NCI-H2171 treated with DMSO at 0.1 percent for 48 hours (cell line): Measurements from ENCODE around the gene OSBPL9.

Experiments used
- DNase-seq: peaks from one replicate; lab custom pipeline; 2025; lab: John Stamatoyannopoulos, UW

The OSBPL9 gene

DNA sequence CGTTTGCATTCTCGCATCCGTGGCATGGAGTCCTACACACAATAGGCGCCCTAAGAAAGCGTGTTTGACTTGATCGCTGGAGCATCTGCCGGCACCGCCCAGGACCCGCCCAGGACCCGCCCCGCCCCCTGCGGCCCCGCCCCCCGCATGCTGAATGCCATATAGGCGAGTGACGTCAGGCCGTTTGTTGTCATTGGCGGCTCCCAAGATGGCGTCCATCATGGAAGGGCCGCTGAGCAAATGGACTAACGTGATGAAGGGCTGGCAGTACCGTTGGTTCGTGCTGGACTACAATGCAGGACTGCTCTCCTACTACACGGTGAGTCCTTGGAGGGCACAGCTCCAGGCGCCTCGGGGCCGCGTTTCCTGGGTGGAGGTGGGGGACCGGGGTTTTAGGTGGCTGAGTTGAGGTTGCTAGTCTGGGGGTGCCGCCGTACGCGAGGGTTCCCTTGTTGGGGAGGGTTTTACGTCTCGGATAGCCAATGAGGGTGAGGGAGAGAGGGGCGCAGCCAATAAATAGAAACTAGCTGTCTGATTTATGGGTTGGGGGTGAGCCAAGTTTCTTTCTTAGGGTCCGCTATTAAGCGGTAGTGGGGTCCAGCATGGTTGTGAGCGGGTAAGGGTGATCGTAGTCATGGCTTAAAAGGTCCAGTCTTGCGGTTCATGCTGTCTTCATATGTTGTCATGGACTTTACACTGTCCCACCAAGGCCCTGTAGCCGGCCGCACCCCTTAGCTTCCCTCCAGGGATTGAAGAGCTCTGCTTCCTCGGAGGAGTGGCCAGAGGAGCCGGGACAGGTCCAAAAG lies at the start of gene OSBPL9:
TSS of gene OSBPL9 (plus strand) at position 190 of the 806 bp plus-strand sequence. CDS start at position 209, 19 bp downstream.
- DNase-seq: peak; percentile 93

GRCh38 chr1:51567653-51568052 lies 49.2 kb upstream of the OSBPL9 start:
- DNase-seq: no peak

DNA sequence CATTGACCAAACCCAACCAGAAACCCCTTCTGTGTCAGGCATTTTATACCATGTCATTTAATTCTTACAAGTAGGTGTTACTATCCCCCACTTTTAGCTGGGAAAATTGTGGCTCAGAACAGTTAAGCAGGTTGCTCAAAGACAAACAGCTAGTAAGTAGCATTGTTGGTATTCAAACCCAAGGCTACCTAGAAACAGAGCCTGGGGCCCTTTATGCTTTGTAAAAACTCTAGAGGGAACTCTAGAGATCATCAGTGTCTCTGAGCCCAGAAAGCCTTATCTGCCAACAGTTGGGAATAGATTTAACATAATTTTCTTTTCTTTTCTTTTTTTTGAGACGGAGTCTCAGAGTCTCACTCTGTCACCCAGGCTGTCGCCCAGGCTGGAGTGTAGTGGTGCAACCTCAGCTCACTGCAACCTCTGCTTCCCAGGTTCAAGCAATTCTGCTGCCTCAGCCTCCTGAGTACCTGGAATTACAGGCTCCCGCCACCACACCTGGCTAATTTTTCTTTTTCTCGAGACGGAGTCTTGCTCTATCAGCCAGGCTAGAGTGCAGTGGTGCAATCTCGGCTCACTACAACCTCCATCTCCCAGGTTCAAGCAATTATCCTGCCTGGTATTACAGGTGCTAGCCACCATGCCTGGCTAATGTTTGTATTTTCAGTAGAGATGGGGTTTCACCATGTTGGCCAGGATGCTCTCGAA lies 48.5 kb upstream of the OSBPL9 start:
- no peak for DNase-seq

- DNase-seq: no peak
Measured at GRCh38 chr1:51569284-51570062, 47.4 kb upstream of the OSBPL9 start.

- no peak for DNase-seq
Measured at GRCh38 chr1:51570063-51570710, 46.7 kb upstream of the OSBPL9 start.

GRCh38 chr1:51572365-51572764 lies 44.5 kb upstream of the OSBPL9 start:
- DNase-seq: no peak

GRCh38 chr1:51574796-51575195 lies 42.1 kb upstream of the OSBPL9 start:
- DNase-seq: no peak

GRCh38 chr1:51575406-51576084 lies 41.3 kb upstream of the OSBPL9 start:
- peak; percentile 27 for DNase-seq

- no peak for DNase-seq
Measured at GRCh38 chr1:51576085-51576444, 40.8 kb upstream of the OSBPL9 start.

DNA sequence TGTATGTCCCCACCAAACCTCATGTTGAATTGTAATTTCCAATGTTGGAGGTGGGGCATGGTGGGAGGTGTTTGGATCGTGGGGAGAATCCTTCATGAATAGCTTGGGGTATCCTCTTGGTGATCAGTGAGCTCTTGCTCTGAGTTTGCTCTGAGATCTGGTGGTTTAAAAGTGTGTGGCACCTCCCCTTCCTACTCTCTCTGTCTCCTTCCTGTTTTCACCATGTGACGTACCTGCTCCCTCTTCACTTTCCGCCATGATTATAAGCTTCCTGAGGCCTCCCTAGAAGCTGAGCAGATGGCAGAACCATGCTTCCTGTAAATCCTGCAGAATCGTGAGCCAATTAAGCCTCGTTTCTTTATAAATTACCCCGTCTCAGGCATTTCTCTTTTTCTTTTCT lies 40.0 kb upstream of the OSBPL9 start:
- DNase-seq: no peak

DNA sequence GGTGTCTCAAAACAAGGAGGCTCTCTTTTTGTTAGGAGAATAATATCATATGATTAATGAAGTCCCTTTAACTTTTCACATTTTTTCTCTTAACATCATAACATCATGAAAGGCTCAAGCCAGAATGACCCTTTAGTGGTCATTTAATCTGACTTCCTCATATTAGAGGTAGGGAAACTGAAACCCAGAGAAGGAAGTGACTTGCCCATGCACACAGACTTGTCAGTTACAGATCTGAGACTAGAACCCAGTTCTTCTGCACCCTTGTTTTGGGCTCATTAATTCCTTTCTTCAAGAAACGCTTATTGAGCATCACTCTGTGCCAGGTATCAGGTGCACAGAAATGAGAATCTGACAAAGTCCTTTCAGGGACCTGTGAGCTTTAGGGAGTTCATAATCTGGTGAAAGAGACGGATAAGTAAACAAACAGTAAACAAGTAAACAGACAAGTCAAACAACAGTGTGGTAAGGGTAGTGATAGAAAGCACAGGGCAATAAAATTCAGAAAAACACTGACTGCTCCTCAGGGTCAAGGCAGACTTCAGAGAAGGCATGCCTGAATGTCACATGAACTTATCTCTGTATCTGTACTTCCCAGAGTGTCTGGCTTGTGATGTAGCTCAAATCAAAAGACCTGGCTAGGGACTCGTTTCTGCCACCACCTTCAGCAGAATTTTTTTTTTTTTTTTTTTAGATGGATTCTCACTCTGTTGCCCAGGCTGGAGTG lies 38.3 kb upstream of the OSBPL9 start:
- no peak for DNase-seq

- DNase-seq: no peak
Measured at GRCh38 chr1:51581238-51581637, 35.7 kb upstream of the OSBPL9 start.

GRCh38 chr1:51583532-51583931 lies 33.4 kb upstream of the OSBPL9 start:
- DNase-seq: no peak

DNA sequence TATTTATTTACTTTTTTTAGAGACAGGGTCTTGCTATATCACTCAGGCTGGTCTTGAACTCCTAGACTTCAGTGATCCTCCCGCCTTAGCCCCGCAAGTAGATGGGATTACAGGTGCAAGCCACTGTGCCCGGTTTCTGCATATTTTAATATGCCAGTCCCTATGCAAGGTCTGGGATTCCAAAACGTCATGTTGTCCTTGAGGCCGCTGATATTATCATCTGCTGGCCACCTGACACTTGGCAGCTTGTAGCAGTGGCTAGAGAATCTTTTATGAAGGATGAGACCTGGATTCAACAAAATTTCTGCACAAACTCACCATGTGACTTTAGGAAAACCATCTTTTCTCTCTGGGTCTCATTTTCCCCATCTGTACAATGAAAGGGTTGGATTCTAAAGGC lies 32.9 kb upstream of the OSBPL9 start:
- no peak for DNase-seq

DNA sequence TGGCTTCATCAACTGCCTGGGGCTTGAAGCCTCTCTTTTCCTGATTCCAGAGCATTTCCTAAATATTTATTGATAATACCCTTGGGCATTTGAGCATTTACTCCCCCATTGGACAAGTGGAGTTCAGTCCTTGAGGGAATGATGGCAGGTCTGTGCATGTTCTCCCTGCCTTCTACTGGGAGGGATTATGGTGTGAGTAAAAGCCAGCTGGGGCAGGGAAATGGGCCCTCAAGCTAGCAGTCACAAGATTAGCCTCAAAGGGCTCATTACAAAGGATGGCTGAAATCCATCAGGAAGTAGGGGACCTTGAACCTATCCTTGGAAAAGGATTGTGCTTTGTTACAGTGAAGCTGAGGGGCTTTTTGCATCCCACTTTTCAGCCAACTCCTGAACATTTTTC lies 24.2 kb upstream of the OSBPL9 start:
- DNase-seq: peak; percentile 21

GRCh38 chr1:51594716-51595115 lies 22.2 kb upstream of the OSBPL9 start:
- no peak for DNase-seq

DNA sequence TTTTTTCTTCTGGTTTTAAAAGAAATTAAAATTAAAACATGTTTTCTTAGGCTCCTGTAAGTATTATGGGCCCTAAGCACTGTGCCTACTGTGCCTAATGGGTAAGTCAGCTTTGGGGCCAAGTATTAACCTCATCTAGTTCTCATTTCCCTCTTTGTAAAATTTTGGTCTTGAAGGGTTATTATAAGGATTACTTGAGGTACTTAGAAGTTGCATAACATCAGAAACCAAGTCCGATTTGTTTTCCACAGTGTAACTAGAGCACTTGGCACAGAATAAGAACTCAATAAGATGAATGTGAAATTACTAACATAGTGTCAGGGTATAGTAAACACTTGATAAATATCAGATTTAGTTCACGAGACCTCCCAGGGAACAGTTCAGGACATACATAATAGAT lies 16.4 kb upstream of the OSBPL9 start:
- DNase-seq: no peak

DNA sequence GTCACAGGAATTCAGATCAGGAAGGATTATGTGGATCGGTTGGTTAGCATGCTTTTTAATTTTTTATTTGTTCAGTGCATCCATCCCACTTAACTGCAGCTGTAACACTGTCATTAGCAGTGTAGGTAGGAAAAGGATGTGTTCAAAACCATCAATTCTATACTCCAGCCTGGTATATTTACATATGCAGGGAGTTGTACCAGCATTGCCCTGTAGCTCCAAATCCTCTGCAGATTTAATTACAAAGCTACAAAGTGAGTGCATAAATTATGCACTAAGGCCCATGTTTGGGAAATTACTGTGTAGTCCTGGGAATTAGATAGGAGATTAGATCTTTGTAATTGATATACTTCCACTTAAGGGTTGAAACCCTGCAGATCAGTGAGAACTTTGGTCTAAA lies 15.9 kb upstream of the OSBPL9 start:
- no peak for DNase-seq

DNA sequence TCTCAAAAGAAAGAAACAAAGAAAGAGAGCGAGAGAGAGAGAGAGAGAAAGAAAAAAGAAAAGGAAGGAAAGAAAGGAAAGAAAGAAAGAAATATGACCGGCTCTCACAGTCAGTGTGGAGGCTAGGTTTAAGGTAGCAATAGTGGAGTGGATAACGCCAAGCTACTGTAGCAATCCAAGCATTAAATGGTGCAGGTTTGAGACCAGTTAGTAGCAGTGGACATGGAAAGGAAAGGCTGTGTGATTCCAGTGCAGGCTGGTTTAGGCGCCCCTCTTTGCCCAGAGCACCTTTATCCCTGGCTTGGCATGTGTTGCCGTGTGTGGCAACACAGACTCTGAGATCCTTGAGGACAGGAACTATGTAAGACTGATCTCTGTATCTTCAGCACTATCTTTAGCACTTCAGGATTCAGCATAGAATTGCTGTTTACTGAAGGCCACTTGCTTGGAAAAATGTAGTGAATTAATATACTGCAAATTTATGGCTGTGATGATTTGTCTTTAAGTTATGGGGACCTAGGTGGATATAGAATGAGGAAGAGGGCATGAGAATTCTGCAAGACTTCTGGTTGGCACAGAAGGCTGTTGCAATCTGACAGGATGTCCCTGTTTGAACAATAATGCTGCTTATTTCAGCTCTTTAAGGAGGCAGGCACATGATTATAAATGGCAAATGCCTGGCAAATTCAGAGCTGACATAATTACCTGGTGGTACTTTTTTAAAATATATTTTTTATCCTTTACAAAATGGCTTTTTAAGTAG lies 10.8 kb upstream of the OSBPL9 start:
- DNase-seq: no peak

- peak; percentile 3 for DNase-seq
Measured at GRCh38 chr1:51607681-51608095, 9.2 kb upstream of the OSBPL9 start.
